ENCODE measurements around the gene GALNT18.

DNA sequence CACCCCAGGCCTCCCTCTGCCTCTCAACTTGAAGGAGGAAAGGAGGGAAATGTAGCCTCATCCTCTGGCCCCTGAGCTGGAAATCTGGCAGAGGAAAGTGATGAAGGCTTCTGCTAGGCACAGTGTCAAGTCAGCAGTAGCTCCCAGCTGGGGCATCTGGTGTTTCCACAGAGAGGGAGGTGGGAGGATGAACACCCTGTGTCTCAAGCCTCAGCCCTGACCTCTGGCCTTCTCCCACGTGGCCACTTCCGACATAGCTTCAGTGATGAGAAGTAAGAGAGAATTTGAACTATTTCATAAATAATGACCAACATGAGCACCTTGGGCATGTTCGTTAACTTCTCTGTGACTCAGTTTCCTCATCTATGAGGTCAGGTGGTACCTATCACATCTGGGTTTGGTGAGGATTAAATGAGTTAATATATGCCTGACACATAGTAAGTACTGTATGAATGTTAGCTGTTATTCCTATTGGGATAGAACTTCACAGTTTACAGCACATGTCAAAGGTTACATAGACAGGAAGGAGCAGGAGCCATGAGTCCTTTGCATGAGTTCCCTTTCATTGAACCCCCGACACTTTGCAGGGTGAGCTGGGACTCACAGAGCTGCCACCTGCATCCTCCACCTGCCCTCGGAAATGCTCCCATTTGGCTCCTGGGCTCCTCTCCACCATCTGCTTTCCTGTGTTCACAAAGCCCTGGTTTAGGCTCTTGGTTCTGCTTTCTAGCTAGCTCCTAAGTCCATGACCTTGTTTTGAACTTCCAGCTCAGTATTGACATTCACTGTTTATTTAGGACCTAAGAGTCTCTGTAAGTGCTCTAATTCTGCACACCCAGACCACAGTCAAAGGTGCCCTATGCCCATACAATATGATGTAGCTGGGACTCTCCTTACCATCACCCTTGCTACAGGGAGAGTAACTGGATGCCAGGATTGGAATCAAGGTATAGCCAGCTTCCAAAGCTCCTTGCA lies 330.5 kb downstream of the GALNT18 start:
- TF ChIP-seq, protein P1, sequence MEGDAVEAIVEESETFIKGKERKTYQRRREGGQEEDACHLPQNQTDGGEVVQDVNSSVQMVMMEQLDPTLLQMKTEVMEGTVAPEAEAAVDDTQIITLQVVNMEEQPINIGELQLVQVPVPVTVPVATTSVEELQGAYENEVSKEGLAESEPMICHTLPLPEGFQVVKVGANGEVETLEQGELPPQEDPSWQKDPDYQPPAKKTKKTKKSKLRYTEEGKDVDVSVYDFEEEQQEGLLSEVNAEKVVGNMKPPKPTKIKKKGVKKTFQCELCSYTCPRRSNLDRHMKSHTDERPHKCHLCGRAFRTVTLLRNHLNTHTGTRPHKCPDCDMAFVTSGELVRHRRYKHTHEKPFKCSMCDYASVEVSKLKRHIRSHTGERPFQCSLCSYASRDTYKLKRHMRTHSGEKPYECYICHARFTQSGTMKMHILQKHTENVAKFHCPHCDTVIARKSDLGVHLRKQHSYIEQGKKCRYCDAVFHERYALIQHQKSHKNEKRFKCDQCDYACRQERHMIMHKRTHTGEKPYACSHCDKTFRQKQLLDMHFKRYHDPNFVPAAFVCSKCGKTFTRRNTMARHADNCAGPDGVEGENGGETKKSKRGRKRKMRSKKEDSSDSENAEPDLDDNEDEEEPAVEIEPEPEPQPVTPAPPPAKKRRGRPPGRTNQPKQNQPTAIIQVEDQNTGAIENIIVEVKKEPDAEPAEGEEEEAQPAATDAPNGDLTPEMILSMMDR (IDR thresholded peaks at IDR 0.05) = no peak
- TF ChIP-seq POLR2A (IDR thresholded peaks at IDR 0.05) = no peak

Measured in body of pancreas (tissue), 4 donors.